Keratinocyte (primary cell): ENCODE measurements around the gene MGLL. TPM values are rescaled to one million over a fixed set of nuclear protein-coding genes. Genes with fewer than 3 reads are reported as not detected.
A peak's percentile ranks its signal among the peaks of the same experiment; 100 is the strongest.

ENCODE experiments used
- DNase-seq: peaks from one replicate; pipeline ENCODE4 v3.0.0-alpha.2; 2011; ENCODE audit warnings: low read depth, missing footprints, low spot score
- FAIRE-seq: peaks from 2 replicates; lab custom pipeline; 2011; peaks lifted over from hg19 to GRCh38; lab: Jason Lieb, UNC
- H2AFZ ChIP-seq: 2 replicates; pipeline ENCODE4 v1.6.0; 2012; ENCODE audit warnings: low read length, control low read depth, inconsistent platforms; ENCODE audit not compliant: control insufficient read depth
- H3K27ac ChIP-seq: 2 replicates; pipeline ENCODE4 v1.5.1; 2011; ENCODE audit warnings: low read length; ENCODE audit not compliant: control insufficient read depth, insufficient read depth
- H3K27me3 ChIP-seq: 3 replicates; pipeline ENCODE4 v1.6.0; 2011; ENCODE audit warnings: low read length; ENCODE audit not compliant: control insufficient read depth, insufficient read depth; ENCODE audit errors: extremely low read depth
- H3K36me3 ChIP-seq, 2 experiments: 2 replicates in 1 of 2; 3 replicates in 1 of 2; pipeline ENCODE4 v1.5.1; 2011; ENCODE audit warnings: low read length in 2 of 2, mild to moderate bottlenecking in 1 of 2; ENCODE audit not compliant: control insufficient read depth in 2 of 2, insufficient read depth in 2 of 2; ENCODE audit errors: extremely low read depth in 1 of 2
- H3K4me1 ChIP-seq: 3 replicates; pipeline ENCODE4 v1.5.1; 2011; ENCODE audit warnings: low read length; ENCODE audit not compliant: control insufficient read depth, insufficient read depth; ENCODE audit errors: extremely low read depth
- H3K4me2 ChIP-seq: 3 replicates; pipeline ENCODE4 v1.6.0; 2011; ENCODE audit warnings: low read depth, low read length; ENCODE audit not compliant: control insufficient read depth, insufficient read depth; ENCODE audit errors: extremely low read depth
- H3K4me3 ChIP-seq, 3 experiments: fragments of 200-600 bp in 1 of 3; sonication (generic) in 1 of 3; 2 replicates in 2 of 3; 3 replicates in 1 of 3; pipeline ENCODE4 v1.5.1; 2011 to 2016; ENCODE audit warnings: low read length in 3 of 3, mild to moderate bottlenecking in 3 of 3, control low read depth in 2 of 3, inconsistent platforms in 1 of 3, low read depth in 1 of 3, mixed read lengths in 1 of 3, mixed run types in 1 of 3, moderate library complexity in 1 of 3; ENCODE audit not compliant: control insufficient read depth in 2 of 3, insufficient read depth in 2 of 3; ENCODE audit errors: extremely low read depth in 1 of 3
- H3K79me2 ChIP-seq: 2 replicates; pipeline ENCODE4 v1.6.0; 2012; ENCODE audit warnings: low read length; ENCODE audit not compliant: control insufficient read depth, insufficient read depth
- H3K9ac ChIP-seq: 3 replicates; pipeline ENCODE4 v1.6.0; 2011; ENCODE audit warnings: low read length; ENCODE audit not compliant: control insufficient read depth, insufficient read depth; ENCODE audit errors: extremely low read depth
- H3K9me1 ChIP-seq: 3 replicates; pipeline ENCODE4 v1.6.0; 2011; ENCODE audit warnings: low read length; ENCODE audit not compliant: control insufficient read depth, insufficient read depth; ENCODE audit errors: extremely low read depth
- H3K9me3 ChIP-seq: 2 replicates; pipeline ENCODE4 v1.5.1; 2012; ENCODE audit warnings: low read depth, low read length; ENCODE audit not compliant: control insufficient read depth
- H4K20me1 ChIP-seq: 3 replicates; pipeline ENCODE4 v1.6.0; 2011; ENCODE audit warnings: low read length; ENCODE audit not compliant: control insufficient read depth, insufficient read depth; ENCODE audit errors: extremely low read depth
- CTCF ChIP-seq, 3 experiments: IDR thresholded peaks in 1 of 3; conservative IDR thresholded peaks in 1 of 3; optimal IDR thresholded peaks in 1 of 3; 2 replicates in 2 of 3; 3 replicates in 1 of 3; pipeline versions ENCODE3 to v1.5.1; 2011; ENCODE audit warnings: low read length in 3 of 3, mild to moderate bottlenecking in 3 of 3, moderate library complexity in 2 of 3, control low read depth in 1 of 3, inconsistent platforms in 1 of 3; ENCODE audit not compliant: insufficient read depth in 2 of 3; ENCODE audit errors: extremely low read depth in 1 of 3
- EZH2 ChIP-seq: IDR thresholded peaks from one replicate; pipeline ENCODE4 v1.6.1; 2012; ENCODE audit warnings: inconsistent platforms, mild to moderate bottlenecking, low read length, moderate library complexity
- dilution Hi-C: fragments of 300-500 bp; cut with MboI; formaldehyde crosslinking; loops from one replicate; pipeline ENCODE4 v1.7.0; 2020; ENCODE audit warnings: low sequenced_read_pairs; ENCODE audit not compliant: extremely low pct_ligation_motif_present
- polyA plus RNA-seq, 5 experiments: library from polyadenylated mRNA; depleted of rRNA in 3 of 5; stranded (reverse) in 3 of 5; stranded (forward) in 1 of 5; unstranded in 1 of 5; fragments of >200 nt; gene quantifications; 1 replicate in 1 of 5; 2 replicates in 3 of 5; 3 replicates in 1 of 5; pipeline versions ENCODE4 v1.2.1 to v1.2.3, GENCODE V29; 2011 to 2012; ENCODE audit warnings: missing spikeins in 2 of 5, low read depth in 1 of 5, low replicate concordance in 1 of 5

Gene MGLL
- polyA plus RNA-seq, 1 donor (not counting 4 experiments of a cell fraction or from before 2014, with no cell fraction given) = 17.8 TPM

- peak; percentile 60 for FAIRE-seq
These were observed 42.6 kb downstream of the MGLL start for GRCh38 chr3:127779747-127780146.

GRCh38 chr3:127777921-127778656, 44.2 kb downstream of the MGLL start:
- no peak overlapping the region for H3K9ac ChIP-seq
- H3K36me3 ChIP-seq = peaks cover 0 to 6% of the 10 kb centered on the region in 2 experiments
- no peaks in the 10 kb centered on the region for H4K20me1 ChIP-seq
- no peak overlapping the region for H3K27ac ChIP-seq
- H2AFZ ChIP-seq = no peak overlapping the region
- H3K4me3 ChIP-seq = no peak overlapping the region
- dilution Hi-C loops = no loop called here
- H3K4me2 ChIP-seq = no peak overlapping the region
- no peaks in the 10 kb centered on the region for H3K27me3 ChIP-seq
- peaks cover 10% of the 10 kb centered on the region for H3K9me3 ChIP-seq
- H3K79me2 ChIP-seq = peaks cover 3% of the 10 kb centered on the region
- TF ChIP-seq CTCF (optimal IDR thresholded peaks at IDR 0.05 in 1 of 3, IDR thresholded peaks at IDR 0.05 in 1 of 3, conservative IDR thresholded peaks at IDR 0.05 in 1 of 3; ENCODE audit: extremely low read depth in 1 of 3, insufficient read depth in 2 of 3, low read length in 3 of 3) = no peak
- TF ChIP-seq EZH2 = no peak
- H3K9me1 ChIP-seq = no peaks in the 10 kb centered on the region
- FAIRE-seq = no peak
- peaks cover 12% of the 10 kb centered on the region for H3K4me1 ChIP-seq
- DNase-seq = no peak

More at GRCh38 chr3:127779747-127780146, 42.6 kb downstream of the MGLL start:
- peaks cover 10% of the 10 kb centered on the region for H3K9me3 ChIP-seq
- H4K20me1 ChIP-seq = no peaks in the 10 kb centered on the region
- dilution Hi-C loops = no loop called here
- no peak overlapping the region for H3K27ac ChIP-seq
- TF ChIP-seq CTCF (optimal IDR thresholded peaks at IDR 0.05 in 1 of 3, IDR thresholded peaks at IDR 0.05 in 1 of 3, conservative IDR thresholded peaks at IDR 0.05 in 1 of 3; ENCODE audit: extremely low read depth in 1 of 3, insufficient read depth in 2 of 3, low read length in 3 of 3) = no peak
- no peak for TF ChIP-seq EZH2
- H3K79me2 ChIP-seq = peaks cover 3% of the 10 kb centered on the region
- H3K4me2 ChIP-seq = peak overlapping the region; percentile 46
- H3K9me1 ChIP-seq = no peaks in the 10 kb centered on the region
- no peak overlapping the region for H3K9ac ChIP-seq
- no peak overlapping the region for H3K4me3 ChIP-seq
- H2AFZ ChIP-seq = no peak overlapping the region
- H3K4me1 ChIP-seq = peaks cover 12% of the 10 kb centered on the region
- no peak for DNase-seq
- no peaks in the 10 kb centered on the region for H3K27me3 ChIP-seq
- H3K36me3 ChIP-seq = peaks cover 0 to 6% of the 10 kb centered on the region in 2 experiments
